Measurements from ENCODE around the gene XRCC4.

GRCh38 chr5:83313436-83313835 is 236.1 kb downstream of the XRCC4 start:
- TF ChIP-seq CTCF (IDR thresholded peaks at IDR 0.05) (no peak), POLR2A (IDR thresholded peaks at IDR 0.05) (no peak)

All from heart left ventricle (tissue), 13 donors.